ENCODE results near the gene NOTCH1. TPM values are rescaled to one million over a fixed set of nuclear protein-coding genes. Genes with fewer than 3 reads are reported as not detected.

NOTCH1 gene
- total RNA-seq, 2 experiments from 2014 or later, result 17.6 to 17.9 TPM

DNA sequence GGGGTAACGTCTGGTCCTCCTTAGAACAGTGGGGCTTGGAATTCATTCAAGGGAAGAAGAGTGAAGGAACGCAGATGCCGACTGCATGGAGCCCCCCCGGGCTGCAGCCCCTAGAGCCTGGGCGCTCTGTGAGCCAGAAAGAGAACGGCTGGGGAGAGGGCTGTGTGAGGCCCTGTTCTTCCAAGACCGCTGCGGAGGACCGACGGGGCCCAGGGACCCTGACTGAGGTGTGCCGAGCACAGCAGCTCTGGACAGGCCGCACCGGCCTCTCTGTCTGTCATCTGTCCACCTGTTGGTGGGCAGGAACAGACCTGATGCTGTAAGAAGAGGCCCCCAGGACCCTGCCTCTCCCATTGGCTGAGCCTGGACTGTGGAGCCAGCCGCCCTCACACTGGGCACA lies 7.7 kb upstream of the NOTCH1 start:
- H2AFZ ChIP-seq (ENCODE audit: low read length), result no peak overlapping the region
- CTCF ChIA-PET (ENCODE audit: unreplicated experiment), result no interaction called here
- H4K20me1 ChIP-seq (ENCODE audit: insufficient read depth, low read length), result no peaks in the 10 kb centered on the region
- DNase-seq (ENCODE audit: low spot score), result no peak
- peaks cover 18% of the 10 kb centered on the region for H3K4me1 ChIP-seq (ENCODE audit: insufficient read depth, low read length, poor library complexity, severe bottlenecking)
- intact Hi-C loops (cut with micrococcal nuclease; ENCODE audit: unreplicated experiment), result no loop called here
- POLR2A ChIA-PET, result no interaction called here
- no peaks in the 10 kb centered on the region for H3K36me3 ChIP-seq (ENCODE audit: insufficient read depth, low read length)
- no peaks in the 10 kb centered on the region for H3K79me2 ChIP-seq (ENCODE audit: insufficient read depth, low read depth, low read length)
- TF ChIP-seq, protein P1, sequence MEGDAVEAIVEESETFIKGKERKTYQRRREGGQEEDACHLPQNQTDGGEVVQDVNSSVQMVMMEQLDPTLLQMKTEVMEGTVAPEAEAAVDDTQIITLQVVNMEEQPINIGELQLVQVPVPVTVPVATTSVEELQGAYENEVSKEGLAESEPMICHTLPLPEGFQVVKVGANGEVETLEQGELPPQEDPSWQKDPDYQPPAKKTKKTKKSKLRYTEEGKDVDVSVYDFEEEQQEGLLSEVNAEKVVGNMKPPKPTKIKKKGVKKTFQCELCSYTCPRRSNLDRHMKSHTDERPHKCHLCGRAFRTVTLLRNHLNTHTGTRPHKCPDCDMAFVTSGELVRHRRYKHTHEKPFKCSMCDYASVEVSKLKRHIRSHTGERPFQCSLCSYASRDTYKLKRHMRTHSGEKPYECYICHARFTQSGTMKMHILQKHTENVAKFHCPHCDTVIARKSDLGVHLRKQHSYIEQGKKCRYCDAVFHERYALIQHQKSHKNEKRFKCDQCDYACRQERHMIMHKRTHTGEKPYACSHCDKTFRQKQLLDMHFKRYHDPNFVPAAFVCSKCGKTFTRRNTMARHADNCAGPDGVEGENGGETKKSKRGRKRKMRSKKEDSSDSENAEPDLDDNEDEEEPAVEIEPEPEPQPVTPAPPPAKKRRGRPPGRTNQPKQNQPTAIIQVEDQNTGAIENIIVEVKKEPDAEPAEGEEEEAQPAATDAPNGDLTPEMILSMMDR (conservative IDR thresholded peaks at IDR 0.05; ENCODE audit: low read length), result no peak
- TF ChIP-seq EZH2phosphoT487 (IDR thresholded peaks at IDR 0.05; ENCODE audit: borderline replicate concordance, low read depth, low read length), result no peak
- no peak overlapping the region for H3K4me2 ChIP-seq (ENCODE audit: low read length)
- H3K4me3 ChIP-seq (ENCODE audit: low read depth, low read length, poor library complexity, severe bottlenecking), result no peak overlapping the region
- no peak overlapping the region for H3K27ac ChIP-seq (ENCODE audit: low read depth, low read length, poor library complexity, severe bottlenecking)
- H3K9me3 ChIP-seq (ENCODE audit: low read length), result no peaks in the 10 kb centered on the region
- H3K9me2 ChIP-seq (ENCODE audit: insufficient read depth, low read length), result no peaks in the 10 kb centered on the region
- no TSS peak for BruUV-seq (replicated peaks)

- Histone ChIP-seq H3K27ac (ENCODE audit: low read depth, low read length, poor library complexity, severe bottlenecking) (no peak overlapping the region), H4K20me1 (ENCODE audit: insufficient read depth, low read length) (no peaks in the 10 kb centered on the region), H3K79me2 (ENCODE audit: insufficient read depth, low read depth, low read length) (no peaks in the 10 kb centered on the region), H3K4me1 (ENCODE audit: insufficient read depth, low read length, poor library complexity, severe bottlenecking) (peaks cover 21% of the 10 kb centered on the region), H3K9me2 (ENCODE audit: insufficient read depth, low read length) (no peaks in the 10 kb centered on the region), H2AFZ (ENCODE audit: low read length) (no peak overlapping the region; the same call in 1 of the 2 replicates), H3K9me3 (ENCODE audit: low read length) (no peaks in the 10 kb centered on the region), H3K36me3 (ENCODE audit: insufficient read depth, low read length) (no peaks in the 10 kb centered on the region), H3K4me2 (ENCODE audit: low read length) (peak overlapping the region; percentile 59; the same call in 1 of the 2 replicates), H3K4me3 (ENCODE audit: low read depth, low read length, poor library complexity, severe bottlenecking) (no peak overlapping the region)
- BruUV-seq (replicated peaks), result no TSS peak
- TF ChIP-seq, protein P1 (conservative IDR thresholded peaks at IDR 0.05; ENCODE audit: low read length), result no peak
- no peak for TF ChIP-seq EZH2phosphoT487 (IDR thresholded peaks at IDR 0.05; ENCODE audit: borderline replicate concordance, low read depth, low read length)
- POLR2A ChIA-PET, result no interaction called here
- DNase-seq (ENCODE audit: low spot score), result peak; percentile 41
- CTCF ChIA-PET (ENCODE audit: unreplicated experiment), result interaction anchor here (0.7 kb wide), 1 partner anchor 329 kb away, joined by 3 read pairs; no protein-coding TSS in a partner anchor
- intact Hi-C loops (cut with micrococcal nuclease; ENCODE audit: unreplicated experiment), result no loop called here
These were observed 6.4 kb upstream of the NOTCH1 start for GRCh38 chr9:136552117-136552703.

DNA sequence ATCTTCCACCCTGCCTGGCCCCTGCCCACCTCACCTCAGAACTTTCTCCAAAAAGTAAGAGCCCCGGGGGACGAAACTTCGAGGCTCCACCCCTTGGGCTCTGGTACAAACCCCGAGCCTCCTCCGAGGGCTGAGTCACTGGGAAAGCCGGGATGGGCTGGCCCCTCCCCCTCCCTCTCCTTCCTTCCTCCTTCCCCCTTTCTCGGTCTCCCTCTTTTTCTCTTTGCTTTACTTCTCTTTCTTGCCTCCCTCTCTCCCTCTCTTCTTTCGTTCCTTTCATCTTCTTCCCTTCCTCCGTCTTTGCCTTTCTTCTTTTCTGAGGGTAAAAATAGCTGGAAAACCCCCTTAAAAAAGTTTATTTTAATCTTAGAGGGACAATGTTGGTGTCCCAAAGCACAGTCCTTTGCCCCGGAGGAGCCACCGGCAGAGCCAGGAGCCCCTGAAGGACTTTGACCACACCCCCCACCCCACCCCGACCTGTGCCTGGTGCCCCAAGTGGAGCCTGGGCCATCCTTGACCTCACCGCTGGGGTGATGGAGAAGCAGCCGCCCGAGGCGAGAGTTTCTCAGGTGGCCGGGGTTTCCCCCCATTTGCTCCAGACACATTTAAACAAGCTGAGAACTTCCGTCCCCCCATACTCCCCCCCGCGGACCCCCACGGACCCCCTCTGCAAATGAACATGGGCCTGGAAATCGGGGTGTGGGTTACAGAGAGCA lies 5.7 kb upstream of the NOTCH1 start:
- no peaks in the 10 kb centered on the region for H3K79me2 ChIP-seq (ENCODE audit: insufficient read depth, low read depth, low read length)
- no TSS peak for BruUV-seq (replicated peaks)
- ChIA-PET POLR2A (no interaction called here), CTCF (ENCODE audit: unreplicated experiment) (interaction anchor here (0.7 kb wide), 1 partner anchor 328 kb away, joined by 3 read pairs; no protein-coding TSS in a partner anchor)
- peak overlapping the region; percentile 59 for H3K4me2 ChIP-seq (ENCODE audit: low read length)
- no peaks in the 10 kb centered on the region for H3K9me3 ChIP-seq (ENCODE audit: low read length)
- H3K4me1 ChIP-seq (ENCODE audit: insufficient read depth, low read length, poor library complexity, severe bottlenecking), result peaks cover 28% of the 10 kb centered on the region
- no peaks in the 10 kb centered on the region for H3K9me2 ChIP-seq (ENCODE audit: insufficient read depth, low read length)
- no peak overlapping the region; the same call in 1 of the 2 replicates for H2AFZ ChIP-seq (ENCODE audit: low read length)
- H3K4me3 ChIP-seq (ENCODE audit: low read depth, low read length, poor library complexity, severe bottlenecking), result no peak overlapping the region
- intact Hi-C loops (cut with micrococcal nuclease; ENCODE audit: unreplicated experiment), result no loop called here
- DNase-seq (ENCODE audit: low spot score), result peak; percentile 34
- no peaks in the 10 kb centered on the region for H4K20me1 ChIP-seq (ENCODE audit: insufficient read depth, low read length)
- no peaks in the 10 kb centered on the region for H3K36me3 ChIP-seq (ENCODE audit: insufficient read depth, low read length)
- TF ChIP-seq EZH2phosphoT487 (IDR thresholded peaks at IDR 0.05; ENCODE audit: borderline replicate concordance, low read depth, low read length), result no peak
- TF ChIP-seq, protein P1 (conservative IDR thresholded peaks at IDR 0.05; ENCODE audit: low read length), result no peak
- H3K27ac ChIP-seq (ENCODE audit: low read depth, low read length, poor library complexity, severe bottlenecking), result no peak overlapping the region
